Lung (tissue), 12 donors: ENCODE results near the gene WWC2. TPM values are rescaled to one million over a fixed set of nuclear protein-coding genes. Genes with fewer than 3 reads are reported as not detected.

ENCODE experiments used
- ATAC-seq: fragments of 200-7000 bp; cut with Tn5 transposase; one replicate; pipeline ENCODE4 v1.9.1; 2020; ENCODE audit warnings: moderate number of reproducible peaks; ENCODE audit not compliant: insufficient read depth, low FRiP score
- DNase-seq, 3 donors: peaks; one replicate each; pipeline ENCODE4 v3.0.0-alpha.2; 2013 to 2017
- H3K27ac ChIP-seq, 2 donors: one replicate each; pipeline ENCODE4 v1.5.1; 2013; ENCODE audit warnings: mild to moderate bottlenecking in 2 of 2, moderate library complexity in 2 of 2, control low read depth in 1 of 2, inconsistent platforms in 1 of 2, low read depth in 1 of 2, low read length in 1 of 2
- H3K27me3 ChIP-seq, 3 donors: one replicate each; pipeline ENCODE4 v1.5.1; 2013; ENCODE audit warnings: low read length in 2 of 3; ENCODE audit not compliant: control insufficient read depth in 3 of 3, insufficient read depth in 3 of 3
- H3K36me3 ChIP-seq, 4 donors: one replicate each; pipeline ENCODE4 v1.5.1; 2013; ENCODE audit warnings: low read length in 4 of 4, mild to moderate bottlenecking in 1 of 4, moderate library complexity in 1 of 4; ENCODE audit not compliant: control insufficient read depth in 4 of 4, insufficient read depth in 4 of 4
- H3K4me1 ChIP-seq, 5 donors: one replicate each; pipeline ENCODE4 v1.5.1; 2013; ENCODE audit warnings: low read length in 5 of 5, mild to moderate bottlenecking in 2 of 5, moderate library complexity in 1 of 5; ENCODE audit not compliant: control insufficient read depth in 5 of 5, insufficient read depth in 5 of 5
- H3K4me3 ChIP-seq: one replicate; pipeline ENCODE4 v1.5.1; 2013; ENCODE audit warnings: mild to moderate bottlenecking, control low read depth, moderate library complexity
- H3K9ac ChIP-seq, 2 donors: one replicate each; pipeline ENCODE4 v1.5.1; 2013; ENCODE audit warnings: low read length in 2 of 2, control low read depth in 1 of 2; ENCODE audit not compliant: insufficient read depth in 1 of 2
- H3K9me3 ChIP-seq, 4 donors: one replicate each; pipeline ENCODE4 v1.5.1; 2013; ENCODE audit warnings: low read length in 3 of 4, mild to moderate bottlenecking in 1 of 4, moderate library complexity in 1 of 4; ENCODE audit not compliant: control insufficient read depth in 4 of 4, insufficient read depth in 3 of 4
- CTCF ChIP-seq: IDR thresholded peaks from 2 replicates; pipeline ENCODE4 v1.5.1; 2012; ENCODE audit warnings: mild to moderate bottlenecking; ENCODE audit errors: control extremely low read depth, extremely low read depth
- WGBS, 2 donors: extraction: QIAGEN DNeasy Blood & Tissue Kit; methylation state at CpG; one replicate each; pipeline ENCODE4 v1.1.7; 2013; 5-methylcytosine and 5-hydroxymethylcytosine counted together
- polyA plus RNA-seq, 2 donors: library from polyadenylated mRNA; stranded (reverse); fragments of 200-250 nt; gene quantifications; one replicate each; pipeline ENCODE4 v1.2.1, GENCODE V29; 2013
- total RNA-seq, 2 donors: library from RNA; depleted of rRNA in 1 of 2; stranded (reverse); fragments of >200 nt in 1 of 2; gene quantifications; one replicate each; pipeline ENCODE4 v1.2.1, GENCODE V29; 2014 to 2021
- donor health status: control.
- donor health status: control.
- donor health status: Bipolar disorder and iron deficiency.
- donor health status: healthy.
- donor health status: DM: yes; HTN: yes; CAD: no.

The WWC2 gene
- total and polyA plus RNA-seq, 4 donors = 15.6 to 124 (median 45.2) TPM

DNA sequence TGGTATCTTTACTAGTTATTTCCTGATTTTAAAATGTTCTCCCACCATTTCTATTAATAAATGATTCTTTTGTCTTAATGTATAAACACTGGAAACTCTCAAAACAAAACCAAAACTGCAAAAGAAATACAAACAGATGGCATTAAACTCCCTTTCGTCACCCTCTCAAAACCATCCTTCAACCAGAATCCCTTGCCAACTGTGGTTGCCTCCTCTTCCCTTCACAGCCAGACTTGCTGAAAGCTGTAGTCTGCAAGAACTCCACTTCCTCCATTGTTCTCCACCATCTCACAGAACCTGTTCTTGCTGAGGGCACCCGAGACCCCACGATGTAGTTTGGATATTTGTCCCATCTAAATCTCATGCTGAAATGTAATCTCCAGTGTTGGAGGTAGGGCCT, 96.5 kb downstream of the WWC2 start:
- Histone ChIP-seq H3K9me3 (no peaks in the 10 kb centered on the region), H3K4me1 (peaks cover 0 to 11% (median 4%) of the 10 kb centered on the region in 5 donors), H3K9ac (no peak overlapping the region), H3K27ac (no peak overlapping the region), H3K36me3 (peaks cover 0 to 6% (median 0%) of the 10 kb centered on the region in 4 donors), H3K4me3 (no peak overlapping the region), H3K27me3 (no peaks in the 10 kb centered on the region)
- DNase-seq (no peak), ATAC-seq (no peak)
- 74 to 75% methylated on average over 3 of the region's 3 CpGs for WGBS, 2 donors
- no peak for TF ChIP-seq CTCF

DNA sequence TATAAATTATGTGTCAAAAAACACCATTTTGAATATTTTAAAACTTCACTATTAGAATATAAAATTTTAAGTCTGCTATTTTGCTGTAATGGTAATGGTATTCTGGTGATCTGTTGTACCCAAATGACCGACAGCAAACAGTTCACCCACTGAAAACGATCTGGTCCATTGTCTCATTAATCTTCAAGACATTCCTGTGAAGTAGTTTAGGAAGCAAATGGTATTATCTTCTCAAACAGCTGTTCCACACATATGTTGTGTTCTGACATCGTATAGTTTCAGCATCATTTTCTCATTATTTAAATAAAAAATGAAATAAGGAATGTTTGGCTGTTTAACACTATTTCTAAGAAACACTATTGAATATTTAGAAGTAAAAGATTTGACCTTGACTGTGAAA, 98.1 kb downstream of the WWC2 start:
- TF ChIP-seq CTCF = no peak
- Histone ChIP-seq H3K4me1 (peaks cover 0 to 11% (median 4%) of the 10 kb centered on the region in 5 donors), H3K9ac (no peak overlapping the region), H3K9me3 (no peaks in the 10 kb centered on the region), H3K36me3 (peaks cover 0 to 6% (median 0%) of the 10 kb centered on the region in 4 donors), H3K27me3 (no peaks in the 10 kb centered on the region), H3K27ac (no peak overlapping the region), H3K4me3 (no peak overlapping the region)
- DNase-seq (no peak), ATAC-seq (no peak)
- WGBS, 2 donors = 68 to 71% methylated on average over 3 of the region's 3 CpGs

DNA sequence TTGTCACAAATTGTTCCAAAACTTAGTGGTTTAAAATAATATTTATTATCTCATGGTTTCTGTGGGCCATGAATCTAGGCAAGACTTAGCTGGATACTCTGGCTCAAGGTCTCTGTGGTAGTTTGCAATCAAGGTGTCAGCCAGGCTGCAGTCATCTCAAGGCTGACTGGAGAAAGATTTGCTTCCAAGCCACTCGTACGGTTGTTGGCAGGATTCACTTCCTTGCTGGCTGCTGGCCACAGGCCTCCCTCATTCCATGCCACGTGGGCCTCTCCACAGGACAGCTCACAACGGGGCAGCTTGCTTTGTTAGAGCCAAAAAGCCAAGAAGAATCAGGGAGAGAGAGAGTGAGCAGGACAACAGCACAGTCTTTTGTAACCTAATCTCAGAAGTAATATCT, 101.4 kb downstream of the WWC2 start:
- peaks cover 0 to 8% (median 0%) of the 10 kb centered on the region in 5 donors for H3K4me1 ChIP-seq
- DNase-seq = peak; percentile 29 to 49 (median 32)
- no peak overlapping the region for H3K4me3 ChIP-seq
- H3K9ac ChIP-seq = no peak overlapping the region
- peaks cover 0 to 6% (median 0%) of the 10 kb centered on the region in 4 donors for H3K36me3 ChIP-seq
- H3K27ac ChIP-seq = no peak overlapping the region
- H3K27me3 ChIP-seq = no peaks in the 10 kb centered on the region
- WGBS, 2 donors = 26 to 77% methylated on average over 4 of the region's 4 CpGs
- TF ChIP-seq CTCF = no peak
- H3K9me3 ChIP-seq = no peaks in the 10 kb centered on the region
- peak; percentile 41 for ATAC-seq

- Histone ChIP-seq H3K27me3 (no peaks in the 10 kb centered on the region), H3K36me3 (peaks cover 0 to 1% (median 0%) of the 10 kb centered on the region in 4 donors), H3K27ac (no peak overlapping the region), H3K9ac (no peak overlapping the region), H3K4me1 (peaks cover 0 to 8% (median 0%) of the 10 kb centered on the region in 5 donors), H3K4me3 (no peak overlapping the region), H3K9me3 (no peaks in the 10 kb centered on the region)
- ATAC-seq = no peak
- TF ChIP-seq CTCF = no peak
- 95 to 96% methylated on average over 4 of the region's 4 CpGs for WGBS, 2 donors
- no peak for DNase-seq
These were observed 102.3 kb downstream of the WWC2 start for GRCh38 chr4:183201331-183201730.
